Stimulated activated naive CD8-positive, alpha-beta T cell treated with anti-CD3 and anti-CD28 coated beads, Interleukin-15, amount 100 ng/mL, for 72 hours (primary cell): ENCODE measurements around the gene SYNGR1.

Source experiments
- ATAC-seq: fragments of 150-1000 bp; cut with Tn5 transposase; 2 replicates; pipeline ENCODE4 v1.10.0; 2021; ENCODE audit warnings: mild to moderate bottlenecking, moderate library complexity
- DNase-seq, 2 donors: peaks; one replicate each; pipeline ENCODE4 v3.0.0; 2021 to 2022
- H3K27ac Mint-ChIP-seq, 2 donors: one replicate each; pipeline ENCODE4 v1.8.0; 2022; ENCODE audit warnings: mild to moderate bottlenecking in 2 of 2, mixed read lengths in 2 of 2, moderate library complexity in 2 of 2
- H3K27me3 Mint-ChIP-seq: one replicate; pipeline ENCODE4 v1.8.0; 2022; ENCODE audit warnings: mixed read lengths
- H3K4me1 Mint-ChIP-seq: one replicate; pipeline ENCODE4 v1.8.0; 2022; ENCODE audit warnings: mild to moderate bottlenecking, mixed read lengths
- H3K4me3 Mint-ChIP-seq, 2 donors: one replicate each; pipeline ENCODE4 v1.8.0; 2022; ENCODE audit warnings: mild to moderate bottlenecking in 2 of 2, mixed read lengths in 2 of 2, moderate library complexity in 1 of 2
- H3K9me3 Mint-ChIP-seq, 2 donors: one replicate each; pipeline ENCODE4 v1.8.0; 2022; ENCODE audit warnings: mixed read lengths in 2 of 2

SYNGR1 gene

DNA sequence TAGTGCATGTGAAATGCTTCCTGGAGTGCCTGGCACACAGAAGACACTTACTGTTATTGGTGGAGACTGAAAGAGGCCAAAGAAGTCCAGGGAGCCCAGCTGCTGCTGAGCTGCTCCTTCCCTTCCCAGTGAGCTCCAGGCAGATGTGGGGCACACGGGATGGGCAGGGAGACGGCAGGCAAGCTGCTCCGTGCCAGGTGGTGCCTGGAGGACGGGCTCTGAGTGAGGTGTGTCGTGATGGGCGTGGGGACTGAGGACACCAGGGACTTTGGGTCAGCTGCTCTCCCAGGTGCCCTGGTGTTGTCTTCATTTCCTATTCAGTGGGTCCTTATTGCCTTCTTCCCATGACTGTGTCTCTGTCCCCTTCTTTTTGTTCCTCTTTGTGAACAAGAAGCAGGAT, 69.3 kb downstream of the SYNGR1 start:
- H3K9me3 Mint-ChIP-seq: no peaks in the 10 kb centered on the region
- ATAC-seq (no peak), DNase-seq (no peak)
- no peak overlapping the region for H3K4me3 Mint-ChIP-seq
- peaks cover 23% of the 10 kb centered on the region for H3K4me1 Mint-ChIP-seq
- H3K27ac Mint-ChIP-seq: no peak overlapping the region
- no peaks in the 10 kb centered on the region for H3K27me3 Mint-ChIP-seq

DNA sequence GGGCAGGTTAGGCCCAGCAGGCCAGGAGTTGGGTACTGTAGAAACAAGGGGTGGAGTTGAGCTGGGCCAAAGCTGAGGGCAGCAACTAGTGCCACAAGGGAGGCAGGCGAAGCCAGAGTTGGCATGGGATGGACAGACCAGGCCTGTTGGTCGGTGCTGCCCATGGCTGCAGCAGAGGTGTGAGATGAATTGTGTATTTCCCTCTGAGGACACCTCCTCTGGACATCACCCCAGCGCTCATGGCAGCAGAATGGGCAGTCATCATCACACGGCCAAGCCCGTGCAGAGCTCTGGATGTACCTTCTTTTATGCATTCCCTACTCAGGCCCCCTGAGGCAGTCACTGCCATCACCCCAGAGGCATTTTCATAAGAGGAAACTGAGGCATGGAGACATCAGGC, 70.1 kb downstream of the SYNGR1 start:
- Mint-ChIP-seq H3K4me1 (peaks cover 15% of the 10 kb centered on the region), H3K27ac (no peak overlapping the region)

DNA sequence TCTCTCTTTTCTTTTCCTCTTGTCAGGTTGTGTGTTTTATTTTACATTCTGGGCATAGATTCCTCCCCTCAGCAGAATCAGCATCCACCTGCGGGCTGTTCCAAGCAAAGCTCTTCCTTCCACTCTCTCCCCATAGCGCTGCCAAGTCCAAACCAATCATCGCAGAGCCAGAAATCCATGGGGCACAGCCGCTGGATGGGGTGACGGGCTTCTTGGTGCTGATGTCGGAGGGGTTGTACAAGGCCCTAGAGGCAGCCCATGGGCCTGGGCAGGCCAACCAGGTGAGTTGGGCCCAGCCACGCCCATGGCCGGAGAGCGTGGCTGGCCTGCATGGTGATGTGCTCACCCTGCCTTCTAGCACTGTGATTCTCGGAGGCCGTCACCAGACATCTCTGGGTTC, 71.9 kb downstream of the SYNGR1 start:
- H3K9me3 Mint-ChIP-seq: no peaks in the 10 kb centered on the region
- no peak overlapping the region for H3K4me3 Mint-ChIP-seq
- H3K27ac Mint-ChIP-seq: peak overlapping the region in 1 of 2 donors; percentile 19
- H3K4me1 Mint-ChIP-seq: no peaks in the 10 kb centered on the region
- ATAC-seq (no peak), DNase-seq (no peak)
- no peaks in the 10 kb centered on the region for H3K27me3 Mint-ChIP-seq

More for the DNA sequence above, 70.1 kb downstream of the SYNGR1 start:
- DNase-seq (no peak), ATAC-seq (no peak)
- Mint-ChIP-seq H3K27me3 (no peaks in the 10 kb centered on the region), H3K4me3 (no peak overlapping the region), H3K9me3 (no peaks in the 10 kb centered on the region)

DNA sequence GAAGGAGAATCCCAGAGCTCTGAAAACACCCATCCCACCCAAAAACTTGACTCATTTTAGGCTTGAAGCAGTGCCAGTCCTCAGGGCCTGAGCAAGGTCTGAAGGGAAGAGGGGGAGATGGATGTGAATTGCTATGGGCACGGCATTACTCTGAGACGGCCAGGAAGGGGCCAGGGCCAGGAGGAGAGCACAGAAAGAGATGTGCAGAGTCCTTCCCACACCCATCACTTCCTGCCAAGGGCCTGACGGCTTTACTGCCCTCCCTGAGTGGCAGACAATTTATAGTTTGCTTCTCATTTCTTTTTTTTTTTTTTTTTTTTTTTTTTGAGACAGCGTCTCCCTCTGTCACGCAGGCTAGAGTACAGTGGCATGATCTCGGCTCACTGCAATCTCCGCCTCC, 72.3 kb downstream of the SYNGR1 start:
- Mint-ChIP-seq H3K27me3 (no peaks in the 10 kb centered on the region), H3K27ac (no peak overlapping the region), H3K9me3 (no peaks in the 10 kb centered on the region), H3K4me1 (no peaks in the 10 kb centered on the region), H3K4me3 (no peak overlapping the region)
- DNase-seq (no peak), ATAC-seq (no peak)

DNA sequence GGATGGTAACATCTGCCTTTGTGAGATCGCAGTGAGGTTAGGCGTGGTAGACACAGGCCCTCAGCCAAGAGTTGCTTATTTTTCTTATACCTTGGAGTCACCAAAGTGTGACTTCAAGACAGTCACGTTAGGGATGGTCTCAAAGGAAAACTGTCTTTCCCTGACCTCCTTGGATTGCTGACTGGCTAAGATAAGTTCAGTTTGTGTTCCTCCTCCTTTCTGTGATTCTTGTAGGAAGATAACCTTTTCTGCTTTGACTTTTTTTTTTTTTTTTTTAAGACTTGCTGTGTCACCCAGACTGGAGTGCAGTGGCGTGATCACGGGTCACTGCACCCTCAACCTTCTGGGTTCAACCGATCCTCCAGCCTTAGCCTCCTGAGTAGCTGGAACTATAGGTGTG, 72.9 kb downstream of the SYNGR1 start:
- no peaks in the 10 kb centered on the region for H3K4me1 Mint-ChIP-seq
- DNase-seq (no peak), ATAC-seq (no peak)
- no peak overlapping the region for H3K4me3 Mint-ChIP-seq
- H3K27me3 Mint-ChIP-seq: no peaks in the 10 kb centered on the region
- H3K9me3 Mint-ChIP-seq: no peaks in the 10 kb centered on the region
- H3K27ac Mint-ChIP-seq: no peak overlapping the region

DNA sequence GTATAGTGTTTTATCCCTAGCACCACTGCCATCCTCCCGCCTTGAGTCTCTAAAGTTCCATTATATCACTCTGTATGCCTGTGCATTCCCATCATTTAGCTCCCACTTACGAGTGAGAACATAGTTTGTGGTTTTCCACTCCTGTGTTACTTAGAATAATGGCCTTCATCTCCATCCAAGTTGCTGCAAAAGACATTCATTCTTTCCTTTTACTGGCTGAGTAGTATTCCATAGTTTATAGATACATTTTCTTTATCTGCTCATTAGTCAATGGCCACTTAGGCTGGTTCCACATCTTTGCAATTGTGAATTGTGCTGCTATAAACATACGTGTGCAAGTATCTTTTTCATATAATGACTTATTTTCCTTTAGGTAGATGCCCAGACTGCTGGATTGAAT, 74.2 kb downstream of the SYNGR1 start:
- DNase-seq (no peak), ATAC-seq (no peak)
- Mint-ChIP-seq H3K9me3 (no peaks in the 10 kb centered on the region), H3K4me1 (no peaks in the 10 kb centered on the region), H3K27me3 (no peaks in the 10 kb centered on the region), H3K4me3 (no peak overlapping the region), H3K27ac (no peak overlapping the region)

DNA sequence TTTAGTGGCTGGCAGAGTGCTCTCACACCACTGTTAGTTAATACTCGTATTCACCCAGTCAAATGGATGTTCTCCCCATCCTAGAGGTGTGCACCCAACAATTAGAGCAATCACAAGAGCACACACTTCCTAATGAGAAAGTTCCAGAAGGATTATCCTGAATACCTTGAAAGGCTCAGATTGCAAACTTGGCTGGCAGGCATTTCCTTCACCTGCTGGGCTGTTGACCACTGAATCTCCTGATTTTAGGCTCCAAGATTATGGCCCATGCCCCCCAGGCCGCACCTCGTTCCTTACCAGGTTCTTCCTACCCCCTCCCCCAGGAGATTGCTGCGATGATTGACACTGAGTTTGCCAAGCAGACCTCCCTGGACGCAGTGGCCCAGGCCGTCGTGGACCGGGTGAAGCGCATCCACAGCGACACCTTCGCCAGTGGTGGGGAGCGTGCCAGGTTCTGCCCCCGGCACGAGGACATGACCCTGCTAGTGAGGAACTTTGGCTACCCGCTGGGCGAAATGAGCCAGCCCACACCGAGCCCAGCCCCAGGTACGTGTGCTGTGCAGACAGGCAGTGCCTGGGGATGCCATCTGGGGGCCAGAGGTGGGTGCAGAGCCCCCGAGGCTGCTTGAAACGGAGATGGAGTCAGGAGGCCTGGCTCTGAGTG, 76.7 kb downstream of the SYNGR1 start:
- DNase-seq (no peak), ATAC-seq (no peak)
- no peaks in the 10 kb centered on the region for H3K9me3 Mint-ChIP-seq
- no peaks in the 10 kb centered on the region for H3K4me1 Mint-ChIP-seq
- no peaks in the 10 kb centered on the region for H3K27me3 Mint-ChIP-seq
- H3K27ac Mint-ChIP-seq: no peak overlapping the region
- H3K4me3 Mint-ChIP-seq: no peak overlapping the region

DNA sequence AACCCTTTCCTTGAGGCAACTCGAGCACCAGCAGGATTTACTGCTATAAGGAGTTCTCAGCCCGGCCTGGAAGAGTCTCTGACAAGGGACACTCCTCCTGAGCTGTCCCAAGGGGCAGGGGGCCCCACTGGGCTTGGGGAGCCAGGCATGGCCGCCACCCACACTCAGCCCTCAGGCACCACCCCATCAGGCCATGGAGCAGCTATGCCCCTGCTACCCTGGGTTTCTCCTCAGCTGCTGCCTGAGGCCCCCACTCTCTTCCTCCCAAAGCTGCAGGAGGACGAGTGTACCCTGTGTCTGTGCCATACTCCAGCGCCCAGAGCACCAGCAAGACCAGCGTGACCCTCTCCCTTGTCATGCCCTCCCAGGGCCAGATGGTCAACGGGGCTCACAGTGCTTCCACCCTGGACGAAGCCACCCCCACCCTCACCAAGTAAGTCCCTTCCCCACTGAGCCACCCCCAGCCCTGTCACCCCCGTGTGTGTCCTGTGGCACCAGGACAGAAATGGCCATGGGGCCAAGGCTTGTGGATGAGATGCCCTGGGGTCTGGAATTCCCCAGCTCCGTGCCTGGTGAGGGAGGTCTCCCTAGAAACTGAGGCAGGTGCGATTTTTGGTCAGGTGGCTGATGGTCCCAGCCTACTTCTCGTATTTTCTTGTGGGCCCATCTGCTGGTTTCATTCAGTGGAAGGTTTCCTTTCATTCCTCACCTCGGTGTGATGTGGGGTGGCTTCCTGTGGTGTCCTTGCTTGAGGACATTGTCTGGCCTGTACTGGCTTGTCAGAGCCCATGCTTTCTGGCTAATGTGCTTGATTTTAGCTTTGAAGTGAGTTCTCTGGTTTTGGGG, 78.2 kb downstream of the SYNGR1 start:
- Mint-ChIP-seq H3K4me1 (no peaks in the 10 kb centered on the region), H3K9me3 (no peaks in the 10 kb centered on the region), H3K4me3 (no peak overlapping the region), H3K27ac (no peak overlapping the region), H3K27me3 (no peaks in the 10 kb centered on the region)
- DNase-seq (no peak), ATAC-seq (no peak)

DNA sequence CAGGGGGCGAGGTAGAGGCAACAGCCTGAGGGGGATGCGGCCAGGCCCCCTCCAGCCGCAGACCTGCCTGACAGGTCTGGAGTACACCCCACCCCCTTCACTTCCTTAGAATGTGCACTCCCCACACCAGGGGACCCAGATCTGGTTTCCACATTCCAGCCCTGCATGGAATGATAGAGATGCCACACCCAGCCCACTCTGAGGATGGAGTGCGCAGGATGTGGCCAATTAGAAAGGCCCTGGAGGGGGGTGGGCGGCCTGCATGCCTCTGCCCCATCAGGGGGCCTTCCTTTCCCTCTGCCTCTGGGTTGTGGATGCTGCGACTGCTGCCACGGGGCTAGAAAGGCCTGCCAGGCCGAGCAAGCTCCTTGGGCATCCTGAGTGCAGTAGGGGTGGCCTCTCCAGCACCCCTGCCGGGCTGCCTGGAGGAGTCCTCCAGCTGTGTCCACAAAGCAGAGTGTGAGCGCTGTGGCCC, 78.8 kb downstream of the SYNGR1 start:
- no peaks in the 10 kb centered on the region for H3K4me1 Mint-ChIP-seq
- DNase-seq (no peak), ATAC-seq (no peak)
- H3K9me3 Mint-ChIP-seq: no peaks in the 10 kb centered on the region
- H3K27me3 Mint-ChIP-seq: no peaks in the 10 kb centered on the region
- H3K27ac Mint-ChIP-seq: no peak overlapping the region
- H3K4me3 Mint-ChIP-seq: no peak overlapping the region

DNA sequence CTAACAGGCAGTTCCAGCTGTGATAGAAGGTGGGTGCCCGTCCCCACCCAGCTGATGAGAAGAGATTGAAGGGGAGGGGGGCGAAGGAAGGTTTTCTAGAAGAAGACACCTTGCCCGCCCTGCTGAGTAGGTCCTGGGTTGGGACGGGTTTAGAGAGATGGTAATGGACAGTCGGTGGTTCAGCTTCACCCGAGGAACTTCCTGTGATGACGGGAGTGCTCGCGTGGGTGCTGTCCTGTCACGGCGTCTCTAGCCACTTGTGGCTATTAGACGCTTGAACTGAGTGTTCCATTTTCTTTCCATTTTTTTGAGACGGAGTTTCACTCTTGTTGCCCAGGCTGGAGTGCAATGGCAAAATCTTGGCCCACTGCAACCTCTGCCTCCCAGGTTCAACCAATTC, 79.4 kb downstream of the SYNGR1 start:
- Mint-ChIP-seq H3K4me1 (no peaks in the 10 kb centered on the region), H3K4me3 (no peak overlapping the region), H3K27ac (no peak overlapping the region), H3K27me3 (no peaks in the 10 kb centered on the region), H3K9me3 (no peaks in the 10 kb centered on the region)
- DNase-seq (no peak), ATAC-seq (no peak)

DNA sequence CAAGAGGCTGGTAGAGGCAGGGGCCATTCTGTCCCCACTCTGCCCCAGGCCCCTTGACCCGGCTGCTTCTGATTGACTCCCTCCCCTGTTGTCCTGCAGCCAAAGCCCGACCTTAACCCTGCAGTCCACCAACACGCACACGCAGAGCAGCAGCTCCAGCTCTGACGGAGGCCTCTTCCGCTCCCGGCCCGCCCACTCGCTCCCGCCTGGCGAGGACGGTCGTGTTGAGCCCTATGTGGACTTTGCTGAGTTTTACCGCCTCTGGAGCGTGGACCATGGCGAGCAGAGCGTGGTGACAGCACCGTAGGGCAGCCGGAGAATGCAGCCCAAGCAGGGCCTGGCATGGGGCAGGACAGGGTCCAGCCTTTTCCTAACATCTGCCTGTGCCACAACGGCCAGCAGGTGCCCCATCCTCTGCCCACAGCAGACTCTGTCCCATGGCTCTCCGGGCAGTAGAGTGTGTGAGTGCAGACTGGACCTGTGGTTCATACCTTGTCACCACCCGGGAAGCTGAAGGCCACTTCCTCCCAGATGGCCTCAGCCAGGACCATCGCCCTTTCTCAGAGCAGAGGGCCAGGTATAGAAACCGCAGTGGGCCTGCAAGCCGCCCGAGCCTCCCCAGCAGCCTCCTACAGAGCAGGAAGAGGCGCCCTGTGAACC, 80.3 kb downstream of the SYNGR1 start:
- Mint-ChIP-seq H3K27ac (no peak overlapping the region), H3K4me3 (no peak overlapping the region), H3K27me3 (no peaks in the 10 kb centered on the region), H3K4me1 (no peaks in the 10 kb centered on the region), H3K9me3 (no peaks in the 10 kb centered on the region)
- ATAC-seq: no peak
- DNase-seq: no peak

DNA sequence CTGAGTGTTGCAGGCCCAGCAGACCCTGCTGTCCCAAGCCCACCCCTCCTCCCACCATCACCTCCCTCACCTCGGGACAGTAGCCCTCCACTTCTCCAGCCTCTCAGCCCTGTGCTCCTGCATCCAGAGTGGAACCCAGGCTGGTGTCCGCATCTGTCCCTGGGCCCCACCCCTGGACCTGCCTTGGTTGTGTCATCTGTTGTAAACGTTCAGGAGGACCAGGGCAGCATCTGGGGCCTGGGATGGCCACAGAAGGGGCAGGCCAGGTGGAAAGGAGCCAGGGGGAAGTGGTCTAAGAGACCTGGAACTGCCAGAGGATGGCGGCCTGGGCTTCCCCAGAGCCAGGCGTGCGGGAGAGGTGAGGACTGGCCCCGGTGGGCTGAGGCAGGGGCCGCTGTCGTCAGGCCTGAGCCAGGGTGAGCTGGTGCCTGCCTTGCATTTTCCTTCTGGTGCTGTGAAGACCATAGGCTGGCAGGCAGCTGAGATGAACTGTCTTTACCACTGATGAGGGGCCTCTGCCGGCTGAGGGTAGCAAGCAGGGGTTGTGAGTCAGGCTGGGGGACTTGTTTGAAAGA, 80.9 kb downstream of the SYNGR1 start:
- no peak for ATAC-seq
- H3K27ac Mint-ChIP-seq: peak overlapping the region; percentile 45 to 70
- no peaks in the 10 kb centered on the region for H3K9me3 Mint-ChIP-seq
- H3K4me3 Mint-ChIP-seq: no peak overlapping the region
- no peak for DNase-seq
- no peaks in the 10 kb centered on the region for H3K27me3 Mint-ChIP-seq
- no peaks in the 10 kb centered on the region for H3K4me1 Mint-ChIP-seq

DNA sequence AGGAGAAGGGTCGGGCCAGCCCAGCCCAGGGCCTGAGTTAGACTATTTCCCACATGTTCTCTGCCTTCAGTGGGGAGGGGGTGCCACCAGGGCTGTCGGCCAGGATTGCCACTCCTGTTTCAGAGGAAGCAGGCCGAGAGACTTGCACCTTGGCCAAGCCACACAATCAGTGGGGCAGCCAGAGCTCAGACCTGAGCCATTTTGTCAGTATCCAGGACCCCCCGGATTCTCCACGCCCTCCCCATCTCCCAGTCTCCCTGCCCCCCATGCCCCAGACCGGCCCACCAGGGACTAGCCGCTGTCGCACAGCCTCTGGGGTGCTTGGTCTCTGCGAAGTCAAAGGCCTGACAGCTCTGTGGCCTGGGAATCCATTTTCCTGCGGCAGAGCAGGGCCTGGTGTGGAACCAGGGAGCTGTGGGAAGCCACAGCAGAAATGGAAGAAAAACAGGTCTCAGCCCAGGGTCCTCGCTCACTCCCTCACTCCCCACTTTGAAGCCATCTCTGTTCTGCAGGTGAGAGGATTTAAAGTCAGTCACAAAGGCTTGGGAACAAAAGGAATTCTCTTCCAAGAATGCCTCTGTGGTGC, 81.5 kb downstream of the SYNGR1 start:
- H3K4me3 Mint-ChIP-seq: no peak overlapping the region
- no peaks in the 10 kb centered on the region for H3K27me3 Mint-ChIP-seq
- no peaks in the 10 kb centered on the region for H3K9me3 Mint-ChIP-seq
- H3K27ac Mint-ChIP-seq: peak overlapping the region in 1 of 2 donors; percentile 45
- DNase-seq (no peak), ATAC-seq (no peak)
- H3K4me1 Mint-ChIP-seq: no peaks in the 10 kb centered on the region

DNA sequence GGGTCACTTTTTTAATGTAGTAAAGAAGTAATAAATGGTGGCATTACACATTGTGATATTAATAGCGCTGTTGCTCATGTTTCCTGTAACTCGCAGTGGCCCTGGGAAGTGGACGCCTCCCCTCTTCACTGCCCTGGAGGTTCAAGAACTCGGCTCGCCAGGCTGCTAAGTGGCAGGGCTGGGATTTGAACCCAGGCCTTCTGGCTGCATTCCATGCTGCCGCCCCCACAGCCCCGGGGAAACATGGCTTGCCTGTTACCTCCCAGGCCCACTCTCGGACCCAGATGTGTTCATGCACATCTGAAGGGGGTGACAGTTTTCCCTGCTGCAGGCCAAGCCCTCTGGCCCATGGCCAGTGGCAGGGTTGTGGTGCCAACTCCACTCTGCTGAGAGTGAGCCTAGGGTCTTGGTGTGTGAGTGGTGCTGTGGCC, 82.0 kb downstream of the SYNGR1 start:
- ATAC-seq: no peak
- Mint-ChIP-seq H3K4me1 (peaks cover 4% of the 10 kb centered on the region), H3K27ac (peak overlapping the region in 1 of 2 donors; percentile 34), H3K9me3 (no peaks in the 10 kb centered on the region), H3K27me3 (no peaks in the 10 kb centered on the region), H3K4me3 (no peak overlapping the region)
- no peak for DNase-seq

DNA sequence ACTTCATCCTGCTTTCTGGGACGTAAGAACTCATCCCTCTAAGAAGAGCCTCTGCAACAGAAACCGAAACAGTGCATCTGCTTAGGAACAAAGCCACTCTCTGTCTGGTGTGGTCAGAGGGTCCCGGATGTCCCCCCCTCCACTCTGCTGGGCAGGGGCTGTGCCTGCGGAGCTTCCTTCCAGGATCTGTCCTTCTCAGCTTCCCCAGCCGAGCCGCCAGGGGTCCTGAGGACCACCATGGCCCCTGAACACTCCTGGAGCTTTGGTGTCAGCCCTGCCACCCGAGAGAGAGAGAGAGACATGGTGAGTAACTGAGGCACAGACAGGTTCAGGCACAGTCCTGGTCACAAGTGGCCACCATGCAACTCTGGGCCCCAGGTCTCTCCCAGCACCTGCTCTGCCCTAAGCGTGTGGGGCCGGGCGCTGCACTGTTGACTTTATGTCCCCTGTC, 82.6 kb downstream of the SYNGR1 start:
- no peaks in the 10 kb centered on the region for H3K27me3 Mint-ChIP-seq
- no peaks in the 10 kb centered on the region for H3K9me3 Mint-ChIP-seq
- peaks cover 10% of the 10 kb centered on the region for H3K4me1 Mint-ChIP-seq
- DNase-seq: no peak
- no peak overlapping the region for H3K4me3 Mint-ChIP-seq
- no peak for ATAC-seq
- no peak overlapping the region for H3K27ac Mint-ChIP-seq
